HG03095 (cell line): ENCODE data around the gene PPL.

ENCODE experiments used
- ATAC-seq: cut with Tn5 transposase; IDR thresholded peaks from one replicate; pipeline ENCODE4 v1.9.1; 2021; ENCODE audit warnings: moderate library complexity; ENCODE audit not compliant: unreplicated experiment

Gene PPL

DNA sequence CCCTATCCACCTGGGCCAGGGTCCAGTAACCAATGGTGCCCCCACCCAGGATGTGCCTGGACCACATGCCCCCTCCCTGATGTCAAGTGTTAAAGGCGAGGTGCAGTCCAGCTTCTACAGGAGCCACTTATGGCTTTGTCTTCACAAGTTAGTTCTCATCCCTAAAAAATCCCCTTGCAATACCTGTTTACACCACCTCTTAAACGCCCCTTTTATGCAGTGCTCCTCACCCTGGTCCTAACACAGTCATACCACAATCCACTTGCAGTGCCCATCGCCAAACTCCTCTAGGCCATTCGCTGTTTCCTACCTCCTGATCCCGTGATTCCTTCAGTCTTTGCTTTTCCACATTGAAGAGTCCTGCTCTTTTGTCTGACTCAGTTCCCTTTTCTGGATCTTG lies 97.0 kb downstream of the PPL start:
- ATAC-seq = no peak

DNA sequence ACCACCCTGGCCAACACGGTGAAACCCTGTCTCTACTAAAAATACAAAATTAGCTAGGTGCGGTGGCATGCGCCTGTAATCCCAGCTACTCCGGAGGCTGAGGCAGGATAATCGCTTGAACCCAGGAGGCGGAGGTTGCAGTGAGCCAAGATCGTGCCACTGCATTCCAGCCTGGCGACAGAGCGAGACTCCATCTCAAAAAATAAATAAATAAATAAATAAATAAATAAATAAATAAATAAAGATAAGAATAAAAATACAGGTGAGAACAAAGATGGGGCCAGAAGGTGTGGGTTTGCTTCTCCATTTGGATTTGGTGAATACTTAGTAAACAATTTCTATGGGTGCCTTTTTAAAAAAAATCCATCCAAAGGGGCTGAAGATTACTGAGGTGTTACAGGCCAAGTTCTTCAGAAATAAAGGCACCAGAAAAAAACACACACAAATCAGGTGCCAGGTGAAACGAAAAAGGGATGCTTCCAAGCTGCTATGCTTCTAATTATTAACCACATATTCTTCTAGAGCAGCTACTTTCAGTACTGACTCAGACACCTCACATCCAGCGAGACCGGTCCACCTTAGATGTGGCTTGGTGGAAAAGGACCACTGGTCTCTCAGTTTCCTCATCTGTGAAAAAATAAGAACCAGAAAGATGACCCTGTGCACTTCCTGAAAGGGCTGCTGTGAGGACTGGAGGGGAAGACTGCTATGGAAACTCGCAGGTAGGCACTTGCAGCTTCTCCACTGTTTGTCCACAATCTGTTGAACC lies 99.0 kb downstream of the PPL start:
- no peak for ATAC-seq

DNA sequence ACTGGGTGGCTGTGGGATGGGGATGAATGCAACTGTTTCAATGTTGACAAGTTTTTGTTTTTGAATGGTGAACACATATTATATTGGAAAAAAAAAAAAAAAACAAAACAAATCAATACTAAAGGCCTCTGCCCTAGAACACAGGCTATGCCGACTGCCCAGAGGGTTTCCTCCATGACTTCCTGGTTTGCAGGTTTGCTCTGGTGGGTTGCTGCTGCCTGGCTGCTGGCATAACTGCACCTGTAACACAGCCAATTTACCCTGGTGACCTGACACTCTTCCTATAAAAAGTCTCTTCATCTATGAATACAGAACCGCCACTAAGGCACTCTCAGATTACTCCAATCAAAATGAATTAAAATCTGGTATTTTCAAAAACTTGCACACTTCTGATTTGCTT lies 100.2 kb downstream of the PPL start:
- ATAC-seq = no peak

DNA sequence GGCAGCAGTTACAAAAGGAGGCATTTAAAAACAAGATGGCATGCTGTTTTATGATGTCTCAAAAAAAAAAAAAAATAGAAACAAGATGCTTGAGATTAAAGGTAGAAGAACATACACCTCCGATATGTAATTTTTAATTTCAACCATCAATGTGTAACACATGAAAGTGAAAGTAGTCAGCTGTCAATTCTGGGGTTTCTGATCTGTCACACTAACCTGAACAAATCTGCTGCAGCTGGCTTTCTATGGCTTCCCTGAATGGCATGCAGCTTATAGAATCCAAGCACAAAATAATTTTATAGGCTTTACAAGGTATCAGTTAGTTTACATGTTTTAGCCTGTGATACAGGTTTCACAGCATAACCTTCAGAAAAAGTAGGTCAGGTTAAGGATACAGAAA lies 103.4 kb downstream of the PPL start:
- no peak for ATAC-seq

DNA sequence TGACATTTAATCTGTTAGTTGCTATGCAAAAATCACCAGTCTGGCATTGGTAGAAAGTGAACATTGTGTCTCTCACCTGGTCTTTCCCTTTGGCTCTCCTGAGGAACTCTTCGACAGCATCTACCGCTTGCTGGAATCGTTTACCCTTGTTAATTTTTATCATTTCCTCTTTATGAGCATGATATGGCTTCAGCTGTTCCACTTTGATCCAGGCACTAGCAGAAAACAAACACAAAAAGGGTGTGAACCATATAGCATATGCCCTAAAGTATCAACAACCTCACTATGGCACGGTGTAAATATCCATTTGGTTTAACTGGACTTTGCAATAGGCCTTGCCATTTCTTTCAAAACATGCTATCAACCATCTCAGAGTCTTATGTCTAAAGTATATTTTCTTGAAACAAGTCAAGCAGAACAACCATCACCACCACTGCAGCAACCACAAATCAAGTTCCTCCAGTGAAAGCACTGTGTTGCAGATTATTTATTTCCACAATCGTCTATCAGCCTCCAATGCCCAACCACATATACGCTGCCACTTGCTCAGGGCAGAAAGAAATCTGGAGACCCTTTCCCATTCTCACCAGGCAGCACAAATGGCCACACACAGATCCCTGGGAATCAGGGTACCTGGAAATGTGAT lies 104.1 kb downstream of the PPL start:
- no peak for ATAC-seq
